OCI-LY7 (cell line): ENCODE results near the gene CHN1.

Source experiments
- EZH2phosphoT487 ChIP-seq: fragments of 200-600 bp; sonication (generic); IDR thresholded peaks from 2 replicates; pipeline ENCODE4 v1.6.1; 2018; ENCODE audit warnings: low read depth, borderline replicate concordance, mild to moderate bottlenecking, mixed run types, antibody characterized with exemption, low read length, moderate library complexity, mixed read lengths
- TF ChIP-seq, protein P1 (sequence below): fragments of 200-600 bp; sonication (generic); conservative IDR thresholded peaks from 2 replicates; pipeline ENCODE4 v1.5.1; 2014; ENCODE audit warnings: mild to moderate bottlenecking, antibody characterized with exemption, low read length, moderate library complexity, mixed read lengths

DNA sequence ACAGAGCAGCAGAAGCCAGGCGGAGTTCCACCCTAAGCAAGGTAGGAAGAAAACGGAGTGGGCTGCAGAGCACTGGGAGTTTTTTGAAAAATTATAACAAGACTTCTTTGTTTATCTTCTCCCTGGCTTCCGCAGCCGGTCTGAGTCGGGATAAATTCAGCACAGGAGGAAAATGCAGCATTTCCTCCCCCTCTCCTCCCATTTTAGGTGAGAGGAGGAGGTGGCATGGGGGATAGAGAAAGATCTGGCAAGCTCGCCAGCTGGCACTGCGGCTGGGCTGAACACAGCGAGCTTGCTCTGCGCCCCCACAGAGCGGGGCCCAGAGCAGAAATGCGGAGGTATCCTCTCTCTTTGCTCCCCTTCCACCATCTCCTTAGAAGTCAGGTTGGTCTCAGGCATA, 223.2 kb downstream of the CHN1 start:
- TF ChIP-seq EZH2phosphoT487, result no peak
- TF ChIP-seq, protein P1, sequence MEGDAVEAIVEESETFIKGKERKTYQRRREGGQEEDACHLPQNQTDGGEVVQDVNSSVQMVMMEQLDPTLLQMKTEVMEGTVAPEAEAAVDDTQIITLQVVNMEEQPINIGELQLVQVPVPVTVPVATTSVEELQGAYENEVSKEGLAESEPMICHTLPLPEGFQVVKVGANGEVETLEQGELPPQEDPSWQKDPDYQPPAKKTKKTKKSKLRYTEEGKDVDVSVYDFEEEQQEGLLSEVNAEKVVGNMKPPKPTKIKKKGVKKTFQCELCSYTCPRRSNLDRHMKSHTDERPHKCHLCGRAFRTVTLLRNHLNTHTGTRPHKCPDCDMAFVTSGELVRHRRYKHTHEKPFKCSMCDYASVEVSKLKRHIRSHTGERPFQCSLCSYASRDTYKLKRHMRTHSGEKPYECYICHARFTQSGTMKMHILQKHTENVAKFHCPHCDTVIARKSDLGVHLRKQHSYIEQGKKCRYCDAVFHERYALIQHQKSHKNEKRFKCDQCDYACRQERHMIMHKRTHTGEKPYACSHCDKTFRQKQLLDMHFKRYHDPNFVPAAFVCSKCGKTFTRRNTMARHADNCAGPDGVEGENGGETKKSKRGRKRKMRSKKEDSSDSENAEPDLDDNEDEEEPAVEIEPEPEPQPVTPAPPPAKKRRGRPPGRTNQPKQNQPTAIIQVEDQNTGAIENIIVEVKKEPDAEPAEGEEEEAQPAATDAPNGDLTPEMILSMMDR, result no peak
